Caco-2 (cell line): ENCODE results near the gene RPS6KC1. TPM values are rescaled to one million over a fixed set of nuclear protein-coding genes. Genes with fewer than 3 reads are reported as not detected.

Experiments
- BruUV-seq: library from RNA; stranded (reverse); fragments of 400-500 nt; replicated peaks from 2 replicates; lab custom pipeline; 2021; lab: Mats Ljungman, UMichigan
- CTCF ChIA-PET: fragments of 300-600 bp; sonication (Branson Sonifier 250); formaldehyde crosslinking; loops from one replicate; lab custom pipeline; 2022; ENCODE audit warnings: antibody characterized with exemption; lab: Charles Lee
- POLR2A ChIA-PET: fragments of 300-600 bp; sonication (Branson Sonifier 250); formaldehyde crosslinking; loops from one replicate; lab custom pipeline; 2022; ENCODE audit warnings: antibody characterized with exemption; lab: Charles Lee
- DNase-seq, 2 experiments: peaks; one replicate each; pipeline versions ENCODE4 v3.0.0 to v3.0.0-alpha.2; 2020 to 2022
- H3K27me3 ChIP-seq: replicated peaks from 2 replicates; pipeline ENCODE4 v1.6.0; 2011; ENCODE audit warnings: low read length; ENCODE audit not compliant: control insufficient read depth, insufficient read depth
- H3K36me3 ChIP-seq: 2 replicates; pipeline ENCODE4 v1.5.1; 2011; ENCODE audit warnings: low read length; ENCODE audit not compliant: control insufficient read depth, insufficient read depth
- H3K4me1 ChIP-seq: fragments of 250-450 bp; sonication (Bioruptor Pico); 2 replicates; pipeline ENCODE4 v1.5.1; 2020; ENCODE audit warnings: mild to moderate bottlenecking
- H3K4me3 ChIP-seq: 2 replicates; pipeline ENCODE4 v1.5.1; 2011; ENCODE audit warnings: low read depth, mild to moderate bottlenecking, control low read depth, low read length
- H3K9me3 ChIP-seq: fragments of 250-450 bp; sonication (Bioruptor Pico); 2 replicates; pipeline ENCODE4 v1.5.1; 2020; ENCODE audit warnings: mild to moderate bottlenecking, moderate library complexity
- H3K27ac Mint-ChIP-seq: one replicate; pipeline ENCODE4 v1.8.0; 2022; ENCODE audit warnings: mixed read lengths; ENCODE audit not compliant: unreplicated experiment
- H3K27me3 Mint-ChIP-seq: one replicate; pipeline ENCODE4 v1.8.0; 2022; ENCODE audit warnings: mixed read lengths; ENCODE audit not compliant: insufficient read depth, unreplicated experiment
- H3K36me3 Mint-ChIP-seq: one replicate; pipeline ENCODE4 v1.8.0; 2022; ENCODE audit warnings: mild to moderate bottlenecking, mixed read lengths; ENCODE audit not compliant: insufficient read depth, unreplicated experiment
- H3K4me1 Mint-ChIP-seq: one replicate; pipeline ENCODE4 v1.8.0; 2022; ENCODE audit warnings: low read depth, mixed read lengths; ENCODE audit not compliant: unreplicated experiment
- H3K4me3 Mint-ChIP-seq: one replicate; pipeline ENCODE4 v1.8.0; 2022; ENCODE audit warnings: mild to moderate bottlenecking, moderate library complexity, mixed read lengths; ENCODE audit not compliant: unreplicated experiment
- H3K9me3 Mint-ChIP-seq: one replicate; pipeline ENCODE4 v1.8.0; 2022; ENCODE audit warnings: mixed read lengths; ENCODE audit not compliant: unreplicated experiment
- intact Hi-C: fragments of 100-400 bp; cut with micrococcal nuclease; formaldehyde crosslinking; loops from one replicate; pipeline ENCODE4 v1.10.0; 2022; ENCODE audit not compliant: unreplicated experiment
- total RNA-seq: library from RNA; stranded (reverse); gene quantifications from 2 replicates; pipeline ENCODE4 v1.2.3, GENCODE V29; 2022
- TF ChIP-seq, protein P1 (sequence below), 2 experiments: fragments of 200-600 bp in 1 of 2; IDR thresholded peaks; 1 replicate in 1 of 2; 2 replicates in 1 of 2; pipeline versions ENCODE4 v1.5.1 to v1.8.0; 2011 to 2022; ENCODE audit warnings: antibody characterized with exemption in 1 of 2, control low read depth in 1 of 2, inconsistent platforms in 1 of 2, low read depth in 1 of 2, low read length in 1 of 2, mild to moderate bottlenecking in 1 of 2, moderate library complexity in 1 of 2; ENCODE audit not compliant: insufficient read depth in 1 of 2, severe bottlenecking in 1 of 2, unreplicated experiment in 1 of 2

Gene RPS6KC1
- total RNA-seq, 1 experiment from 2014 or later, result 16.4 TPM

DNA sequence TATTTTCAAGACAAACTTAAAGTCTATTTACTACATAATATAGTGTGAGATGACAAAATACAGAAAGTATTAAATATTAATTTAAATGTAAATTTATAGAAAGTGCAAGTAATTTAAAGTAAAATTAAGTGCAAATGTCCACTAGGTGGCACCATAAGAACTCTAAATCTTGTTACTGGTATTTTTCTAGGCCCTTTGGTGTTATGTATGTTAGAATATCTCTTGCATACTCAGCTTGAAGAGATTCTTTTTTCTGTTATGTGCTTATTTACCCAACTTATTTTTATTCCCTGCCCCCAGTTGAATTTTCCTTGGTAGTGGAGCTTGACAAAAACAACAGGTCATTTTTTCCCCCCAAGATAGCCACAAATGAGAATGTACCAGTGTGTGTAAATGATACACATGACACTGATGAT is 71.5 kb downstream of the RPS6KC1 start:
- ChIA-PET CTCF (interaction anchor here (1.0 to 1.2 kb wide), 2 partner anchors 13 to 1001 kb away, joined by 3 to 4 read pairs; no protein-coding TSS in a partner anchor), POLR2A (no interaction called here)
- TF ChIP-seq, protein P1, sequence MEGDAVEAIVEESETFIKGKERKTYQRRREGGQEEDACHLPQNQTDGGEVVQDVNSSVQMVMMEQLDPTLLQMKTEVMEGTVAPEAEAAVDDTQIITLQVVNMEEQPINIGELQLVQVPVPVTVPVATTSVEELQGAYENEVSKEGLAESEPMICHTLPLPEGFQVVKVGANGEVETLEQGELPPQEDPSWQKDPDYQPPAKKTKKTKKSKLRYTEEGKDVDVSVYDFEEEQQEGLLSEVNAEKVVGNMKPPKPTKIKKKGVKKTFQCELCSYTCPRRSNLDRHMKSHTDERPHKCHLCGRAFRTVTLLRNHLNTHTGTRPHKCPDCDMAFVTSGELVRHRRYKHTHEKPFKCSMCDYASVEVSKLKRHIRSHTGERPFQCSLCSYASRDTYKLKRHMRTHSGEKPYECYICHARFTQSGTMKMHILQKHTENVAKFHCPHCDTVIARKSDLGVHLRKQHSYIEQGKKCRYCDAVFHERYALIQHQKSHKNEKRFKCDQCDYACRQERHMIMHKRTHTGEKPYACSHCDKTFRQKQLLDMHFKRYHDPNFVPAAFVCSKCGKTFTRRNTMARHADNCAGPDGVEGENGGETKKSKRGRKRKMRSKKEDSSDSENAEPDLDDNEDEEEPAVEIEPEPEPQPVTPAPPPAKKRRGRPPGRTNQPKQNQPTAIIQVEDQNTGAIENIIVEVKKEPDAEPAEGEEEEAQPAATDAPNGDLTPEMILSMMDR (IDR thresholded peaks at IDR 0.05; ENCODE audit: insufficient read depth in 1 of 2, low read depth in 1 of 2, low read length in 1 of 2, severe bottlenecking in 1 of 2, unreplicated experiment in 1 of 2), result peak in 1 of 2 experiments; percentile 36
- no peaks in the 10 kb centered on the region for H3K27me3 ChIP-seq
- no peaks in the 10 kb centered on the region for H3K36me3 Mint-ChIP-seq
- H3K36me3 ChIP-seq, result no peaks in the 10 kb centered on the region
- H3K9me3 ChIP-seq, result no peaks in the 10 kb centered on the region
- no peaks in the 10 kb centered on the region for H3K27me3 Mint-ChIP-seq
- peak overlapping the region; percentile 65 for H3K27ac Mint-ChIP-seq
- no TSS peak for BruUV-seq
- H3K4me1 Mint-ChIP-seq, result peaks cover 27% of the 10 kb centered on the region
- peaks cover 22% of the 10 kb centered on the region for H3K4me1 ChIP-seq
- peak in 1 of 2 experiments; percentile 39 for DNase-seq
- intact Hi-C loops, result loop anchor here (1.0 to 10.0 kb wide), 6 partner anchors 122 to 1202 kb away; partner anchors contain the start of gene PROX1
- no peak overlapping the region for H3K4me3 ChIP-seq
- no peak overlapping the region for H3K4me3 Mint-ChIP-seq
- H3K9me3 Mint-ChIP-seq, result no peaks in the 10 kb centered on the region

DNA sequence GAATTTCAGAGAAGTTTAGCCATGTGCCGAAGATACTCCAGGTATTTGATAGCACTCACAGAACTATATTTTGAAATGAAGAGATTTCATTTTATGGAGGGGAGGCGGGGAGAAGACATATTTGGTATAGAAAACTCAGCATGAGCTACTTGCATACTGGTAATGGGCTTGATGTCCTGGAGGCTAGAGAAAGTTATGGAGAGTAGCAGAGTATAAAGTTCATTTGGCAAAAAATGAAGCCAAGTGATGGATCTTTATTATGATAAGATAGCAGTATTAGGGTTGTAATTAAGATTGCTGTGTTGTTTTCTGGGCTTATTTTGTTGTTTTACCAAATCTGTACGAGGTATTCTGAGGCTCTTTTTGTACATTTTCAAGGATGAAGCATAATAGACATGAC is 72.0 kb downstream of the RPS6KC1 start:
- Histone ChIP-seq H3K9me3 (no peaks in the 10 kb centered on the region), H3K27me3 (no peaks in the 10 kb centered on the region), H3K4me1 (peaks cover 22% of the 10 kb centered on the region), H3K36me3 (no peaks in the 10 kb centered on the region), H3K4me3 (no peak overlapping the region)
- DNase-seq, result no peak
- Mint-ChIP-seq H3K4me3 (no peak overlapping the region), H3K27me3 (no peaks in the 10 kb centered on the region), H3K36me3 (no peaks in the 10 kb centered on the region), H3K4me1 (peaks cover 27% of the 10 kb centered on the region), H3K27ac (peak overlapping the region; percentile 65), H3K9me3 (no peaks in the 10 kb centered on the region)
- intact Hi-C loops, result loop anchor here (2.0 to 10.0 kb wide), 5 partner anchors 122 to 1202 kb away; partner anchors contain the start of gene PROX1
- no TSS peak for BruUV-seq
- POLR2A ChIA-PET, result no interaction called here
- TF ChIP-seq, protein P1 (IDR thresholded peaks at IDR 0.05; ENCODE audit: insufficient read depth in 1 of 2, low read depth in 1 of 2, low read length in 1 of 2, severe bottlenecking in 1 of 2, unreplicated experiment in 1 of 2), result no peak
- CTCF ChIA-PET, result interaction anchor here (0.7 to 1.2 kb wide), 3 partner anchors 13 to 1000 kb away, joined by 3 to 4 read pairs (median 3); no protein-coding TSS in a partner anchor

DNA sequence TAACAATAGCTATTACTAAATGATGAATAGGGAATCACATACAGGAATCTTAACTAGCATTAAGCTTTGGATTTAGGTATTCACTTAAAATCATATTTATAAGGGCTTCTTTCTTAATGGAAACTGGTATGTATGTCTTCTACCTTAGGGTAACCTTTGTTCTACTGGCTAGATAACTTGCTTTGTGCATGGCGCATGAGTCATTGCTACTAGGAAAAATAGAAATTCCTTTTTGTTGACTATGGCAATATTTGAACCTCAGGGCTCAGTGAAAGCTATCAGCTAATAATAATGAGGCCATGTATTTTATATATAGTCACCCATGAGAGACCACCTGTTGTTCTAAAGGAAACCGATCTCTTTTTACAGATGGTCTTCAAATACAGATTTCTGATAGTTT is 72.5 kb downstream of the RPS6KC1 start:
- CTCF ChIA-PET, result interaction anchor here (0.7 to 1.0 kb wide), 2 partner anchors 296 to 1000 kb away, joined by 3 read pairs; no protein-coding TSS in a partner anchor
- BruUV-seq, result no TSS peak
- Mint-ChIP-seq H3K4me1 (peaks cover 27% of the 10 kb centered on the region), H3K36me3 (no peaks in the 10 kb centered on the region), H3K27ac (peak overlapping the region; percentile 65), H3K4me3 (no peak overlapping the region), H3K27me3 (no peaks in the 10 kb centered on the region), H3K9me3 (no peaks in the 10 kb centered on the region)
- Histone ChIP-seq H3K36me3 (no peaks in the 10 kb centered on the region), H3K4me1 (peaks cover 22% of the 10 kb centered on the region), H3K27me3 (no peaks in the 10 kb centered on the region), H3K9me3 (no peaks in the 10 kb centered on the region), H3K4me3 (no peak overlapping the region)
- intact Hi-C loops, result loop anchor here (2.0 to 10.0 kb wide), 5 partner anchors 121 to 1201 kb away; partner anchors contain the start of gene PROX1
- TF ChIP-seq, protein P1 (IDR thresholded peaks at IDR 0.05; ENCODE audit: insufficient read depth in 1 of 2, low read depth in 1 of 2, low read length in 1 of 2, severe bottlenecking in 1 of 2, unreplicated experiment in 1 of 2), result no peak
- POLR2A ChIA-PET, result no interaction called here
- peak in 1 of 2 experiments; percentile 34 for DNase-seq
